KMS-11 (cell line): ENCODE measurements around the gene ADGRB2.
A peak's percentile ranks its signal among the peaks of the same experiment; 100 is the strongest.

Experiments
- H2AFZ ChIP-seq: fragments of 200-600 bp; sonication (generic); 2 replicates; pipeline ENCODE4 v1.6.1; 2016; ENCODE audit warnings: antibody characterized with exemption, mixed run types, low read depth
- H3K27ac ChIP-seq: fragments of 200-600 bp; sonication (generic); 2 replicates; pipeline ENCODE4 v1.6.1; 2016; ENCODE audit warnings: mild to moderate bottlenecking, mixed run types
- H3K27me3 ChIP-seq: fragments of 200-600 bp; sonication (generic); 2 replicates; pipeline ENCODE4 v1.6.1; 2017; ENCODE audit warnings: mild to moderate bottlenecking, low read depth, mixed run types, moderate library complexity; ENCODE audit not compliant: insufficient read depth
- H3K36me3 ChIP-seq: fragments of 200-600 bp; sonication (generic); 2 replicates; pipeline ENCODE4 v1.6.1; 2017; ENCODE audit warnings: mild to moderate bottlenecking, mixed run types; ENCODE audit not compliant: insufficient read depth
- H3K4me1 ChIP-seq: fragments of 200-600 bp; sonication (generic); 2 replicates; pipeline ENCODE4 v1.6.1; 2016; ENCODE audit warnings: mild to moderate bottlenecking, low read depth, mixed run types; ENCODE audit not compliant: poor library complexity, severe bottlenecking
- H3K4me2 ChIP-seq: fragments of 200-600 bp; sonication (generic); 2 replicates; pipeline ENCODE4 v1.7.0; 2016; ENCODE audit warnings: mild to moderate bottlenecking, mixed run types
- H3K4me3 ChIP-seq: fragments of 200-600 bp; sonication (generic); IDR thresholded peaks from 2 replicates; pipeline ENCODE4 v1.6.1; 2017; ENCODE audit warnings: low read depth, low read length, mixed read lengths; ENCODE audit not compliant: insufficient read depth
- H3K79me2 ChIP-seq: fragments of 200-600 bp; sonication (generic); 2 replicates; pipeline ENCODE4 v1.6.1; 2016; ENCODE audit warnings: low read depth, mixed run types; ENCODE audit not compliant: insufficient read depth
- H3K9ac ChIP-seq: fragments of 200-600 bp; sonication (generic); 2 replicates; pipeline ENCODE4 v1.6.1; 2016; ENCODE audit warnings: mild to moderate bottlenecking, mixed run types
- H4K20me1 ChIP-seq: fragments of 200-600 bp; sonication (generic); 2 replicates; pipeline ENCODE4 v1.6.1; 2016; ENCODE audit warnings: mild to moderate bottlenecking, mixed run types; ENCODE audit not compliant: insufficient read depth
- TF ChIP-seq, protein P1 (sequence below): fragments of 200-600 bp; sonication (generic); conservative IDR thresholded peaks from 2 replicates; pipeline ENCODE4 v1.6.1; 2017; ENCODE audit warnings: low read depth, mild to moderate bottlenecking, antibody characterized with exemption, low read length, moderate library complexity, mixed read lengths

ADGRB2 gene

DNA sequence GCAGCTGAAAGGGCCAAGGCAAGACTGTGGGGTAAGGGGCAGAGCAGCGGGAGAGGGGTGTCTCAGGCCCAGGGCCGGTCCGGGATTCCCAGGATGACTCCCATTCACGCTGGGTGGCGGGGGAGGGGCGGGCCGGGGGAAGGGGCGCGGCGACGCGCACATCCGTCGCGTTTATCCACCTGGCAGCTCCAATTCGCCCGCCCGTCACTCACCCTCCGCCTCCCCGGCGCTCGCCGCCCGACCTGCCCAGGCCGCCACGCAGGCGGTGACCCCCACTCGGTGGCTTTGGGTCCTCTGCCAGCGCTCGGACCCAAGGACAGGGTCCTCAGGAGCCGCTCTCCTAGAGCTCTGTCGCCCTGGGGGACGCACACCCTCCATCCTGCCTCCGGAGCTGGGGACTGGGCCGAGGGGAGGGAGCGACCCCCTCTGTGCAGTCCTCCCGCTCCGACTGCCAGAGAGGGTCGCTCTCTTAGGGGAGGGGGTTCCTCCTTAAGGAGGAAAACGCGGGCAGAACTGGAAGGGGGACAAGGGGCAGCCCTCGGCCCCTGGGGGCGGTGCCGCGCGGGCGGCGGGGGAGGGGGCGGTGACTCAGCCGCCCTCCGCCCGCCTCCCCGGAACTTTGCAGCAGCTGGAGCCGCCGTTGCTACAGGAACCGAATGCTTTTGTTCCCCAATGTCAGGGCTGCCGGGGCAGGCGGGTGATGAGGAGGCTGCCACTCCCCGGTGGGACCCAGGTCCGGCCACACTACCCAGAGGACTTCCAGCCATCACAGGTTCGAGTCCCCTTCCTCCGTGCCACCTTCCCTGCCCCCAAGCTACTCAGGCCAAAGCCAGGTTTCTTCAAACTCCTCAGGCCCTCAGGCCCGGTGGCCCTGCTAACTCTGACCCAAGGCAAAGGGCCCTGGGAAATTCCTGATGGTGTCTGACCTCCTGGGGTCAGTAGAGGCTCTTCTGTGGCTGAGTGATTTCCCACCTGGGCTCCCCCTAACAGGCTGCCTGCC lies 3.4 kb downstream of the ADGRB2 start:
- peaks cover 32% of the 10 kb centered on the region for H3K27me3 ChIP-seq
- H3K4me1 ChIP-seq = peaks cover 12% of the 10 kb centered on the region
- TF ChIP-seq, protein P1, sequence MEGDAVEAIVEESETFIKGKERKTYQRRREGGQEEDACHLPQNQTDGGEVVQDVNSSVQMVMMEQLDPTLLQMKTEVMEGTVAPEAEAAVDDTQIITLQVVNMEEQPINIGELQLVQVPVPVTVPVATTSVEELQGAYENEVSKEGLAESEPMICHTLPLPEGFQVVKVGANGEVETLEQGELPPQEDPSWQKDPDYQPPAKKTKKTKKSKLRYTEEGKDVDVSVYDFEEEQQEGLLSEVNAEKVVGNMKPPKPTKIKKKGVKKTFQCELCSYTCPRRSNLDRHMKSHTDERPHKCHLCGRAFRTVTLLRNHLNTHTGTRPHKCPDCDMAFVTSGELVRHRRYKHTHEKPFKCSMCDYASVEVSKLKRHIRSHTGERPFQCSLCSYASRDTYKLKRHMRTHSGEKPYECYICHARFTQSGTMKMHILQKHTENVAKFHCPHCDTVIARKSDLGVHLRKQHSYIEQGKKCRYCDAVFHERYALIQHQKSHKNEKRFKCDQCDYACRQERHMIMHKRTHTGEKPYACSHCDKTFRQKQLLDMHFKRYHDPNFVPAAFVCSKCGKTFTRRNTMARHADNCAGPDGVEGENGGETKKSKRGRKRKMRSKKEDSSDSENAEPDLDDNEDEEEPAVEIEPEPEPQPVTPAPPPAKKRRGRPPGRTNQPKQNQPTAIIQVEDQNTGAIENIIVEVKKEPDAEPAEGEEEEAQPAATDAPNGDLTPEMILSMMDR = no peak
- no peak overlapping the region for H3K9ac ChIP-seq
- no peak overlapping the region; the same call in 1 of the 2 replicates for H2AFZ ChIP-seq
- no peak overlapping the region for H3K27ac ChIP-seq
- no peaks in the 10 kb centered on the region for H3K36me3 ChIP-seq
- H3K4me2 ChIP-seq = peak overlapping the region; percentile 29; the same call in 1 of the 2 replicates
- H3K4me3 ChIP-seq = no peak overlapping the region
- H3K79me2 ChIP-seq = no peaks in the 10 kb centered on the region
- H4K20me1 ChIP-seq = no peaks in the 10 kb centered on the region

- H3K4me2 ChIP-seq = no peak overlapping the region
- no peak overlapping the region for H3K27ac ChIP-seq
- peaks cover 32% of the 10 kb centered on the region for H3K27me3 ChIP-seq
- TF ChIP-seq, protein P1 = no peak
- H3K9ac ChIP-seq = no peak overlapping the region
- H3K4me1 ChIP-seq = peaks cover 5% of the 10 kb centered on the region
- no peaks in the 10 kb centered on the region for H3K36me3 ChIP-seq
- H4K20me1 ChIP-seq = no peaks in the 10 kb centered on the region
- no peak overlapping the region for H2AFZ ChIP-seq
- no peaks in the 10 kb centered on the region for H3K79me2 ChIP-seq
- H3K4me3 ChIP-seq = no peak overlapping the region
Observed at GRCh38 chr1:31759298-31760023, 4.7 kb downstream of the ADGRB2 start.

- no peaks in the 10 kb centered on the region for H3K79me2 ChIP-seq
- H3K4me3 ChIP-seq = no peak overlapping the region
- H2AFZ ChIP-seq = no peak overlapping the region
- no peak overlapping the region for H3K9ac ChIP-seq
- no peaks in the 10 kb centered on the region for H3K36me3 ChIP-seq
- TF ChIP-seq, protein P1 = no peak
- H3K27me3 ChIP-seq = peaks cover 32% of the 10 kb centered on the region
- no peak overlapping the region for H3K4me2 ChIP-seq
- H3K4me1 ChIP-seq = peaks cover 4% of the 10 kb centered on the region
- H4K20me1 ChIP-seq = no peaks in the 10 kb centered on the region
- H3K27ac ChIP-seq = no peak overlapping the region
Observed at GRCh38 chr1:31758823-31759222, 5.3 kb downstream of the ADGRB2 start.

DNA sequence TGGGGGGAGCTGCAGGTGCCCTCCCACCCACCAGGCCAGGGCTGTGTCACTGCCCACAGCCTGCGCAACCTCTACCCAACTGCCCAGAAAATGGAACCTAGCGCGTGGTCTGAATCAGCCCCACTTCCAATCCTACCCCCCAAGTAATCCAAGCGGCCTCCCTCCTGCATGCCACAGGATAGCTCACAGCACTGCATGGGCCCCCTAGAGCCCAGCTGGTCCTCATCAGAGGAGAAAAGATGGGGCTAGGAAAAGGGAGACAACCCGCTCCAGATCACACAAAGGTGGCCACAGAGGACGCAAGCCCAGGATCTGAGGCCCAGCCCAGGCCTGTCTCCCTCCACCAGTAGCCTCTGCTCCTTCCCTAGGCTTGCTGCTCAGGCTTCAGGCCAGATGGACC lies 6.2 kb downstream of the ADGRB2 start:
- Histone ChIP-seq H3K27me3 (peaks cover 24% of the 10 kb centered on the region), H3K79me2 (no peaks in the 10 kb centered on the region), H4K20me1 (no peaks in the 10 kb centered on the region), H3K4me1 (peaks cover 4% of the 10 kb centered on the region), H3K4me3 (no peak overlapping the region), H3K9ac (no peak overlapping the region), H2AFZ (no peak overlapping the region), H3K36me3 (no peaks in the 10 kb centered on the region), H3K27ac (no peak overlapping the region), H3K4me2 (no peak overlapping the region)
- TF ChIP-seq, protein P1 = no peak
